Gastroesophageal sphincter (tissue), 3 donors: ENCODE results near the gene RTN4RL1.

Source experiments
- EP300 ChIP-seq: sonication (generic); formaldehyde crosslinking; IDR thresholded peaks from one replicate; pipeline ENCODE4 v1.6.1; 2017; ENCODE audit warnings: antibody characterized with exemption, mild to moderate bottlenecking
- POLR2A ChIP-seq, 2 donors: fragments of 450-650 bp; IDR thresholded peaks; one replicate each; pipeline ENCODE4 v1.6.1; 2017; ENCODE audit warnings: antibody characterized with exemption in 2 of 2, mild to moderate bottlenecking in 2 of 2, moderate library complexity in 1 of 2
- POLR2AphosphoS5 ChIP-seq: sonication (generic); formaldehyde crosslinking; IDR thresholded peaks from one replicate; pipeline ENCODE4 v1.6.1; 2017; ENCODE audit warnings: antibody characterized with exemption
- TF ChIP-seq, protein P1 (sequence below), 4 experiments: fragments of 200-600 bp in 2 of 4; fragments of 450-650 bp in 2 of 4; sonication (generic) in 1 of 4; IDR thresholded peaks; one replicate each; pipeline ENCODE4 v1.5.1; 2017 to 2019; ENCODE audit warnings: antibody characterized with exemption in 4 of 4, mild to moderate bottlenecking in 2 of 4, moderate library complexity in 2 of 4

DNA sequence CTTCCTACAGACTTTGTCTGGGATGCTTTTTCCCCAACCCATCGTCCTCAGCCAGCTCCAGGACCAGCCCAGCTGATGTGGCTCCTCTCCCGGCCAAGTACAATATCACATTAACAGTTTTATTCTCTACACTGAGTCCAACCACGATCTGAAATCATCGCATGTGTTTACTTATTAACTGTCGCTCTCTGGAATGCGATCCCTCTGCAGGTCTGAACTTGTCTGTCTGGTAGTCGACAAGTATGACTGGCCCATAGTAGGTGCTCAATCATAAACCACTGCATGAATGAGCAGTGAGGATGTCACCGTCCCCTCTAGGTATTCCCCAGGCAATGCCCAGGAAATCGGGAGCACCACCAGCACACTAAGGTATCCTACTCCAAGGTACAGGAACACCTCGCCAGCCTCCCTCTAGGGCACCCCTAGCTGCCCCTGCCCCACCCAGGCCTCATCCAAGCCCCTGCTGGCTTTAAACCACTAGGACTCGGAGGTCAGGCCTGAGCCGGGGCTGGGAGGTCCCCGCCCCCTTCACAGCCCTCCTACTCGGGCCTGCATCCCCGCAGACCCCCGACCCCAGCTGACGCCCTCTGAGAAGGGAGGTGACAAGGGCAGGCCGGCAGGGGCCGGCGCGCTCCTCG is 27.7 kb downstream of the RTN4RL1 start:
- no peak for TF ChIP-seq POLR2AphosphoS5
- no peak for TF ChIP-seq POLR2A (IDR thresholded peaks at IDR 0.05)
- TF ChIP-seq, protein P1, sequence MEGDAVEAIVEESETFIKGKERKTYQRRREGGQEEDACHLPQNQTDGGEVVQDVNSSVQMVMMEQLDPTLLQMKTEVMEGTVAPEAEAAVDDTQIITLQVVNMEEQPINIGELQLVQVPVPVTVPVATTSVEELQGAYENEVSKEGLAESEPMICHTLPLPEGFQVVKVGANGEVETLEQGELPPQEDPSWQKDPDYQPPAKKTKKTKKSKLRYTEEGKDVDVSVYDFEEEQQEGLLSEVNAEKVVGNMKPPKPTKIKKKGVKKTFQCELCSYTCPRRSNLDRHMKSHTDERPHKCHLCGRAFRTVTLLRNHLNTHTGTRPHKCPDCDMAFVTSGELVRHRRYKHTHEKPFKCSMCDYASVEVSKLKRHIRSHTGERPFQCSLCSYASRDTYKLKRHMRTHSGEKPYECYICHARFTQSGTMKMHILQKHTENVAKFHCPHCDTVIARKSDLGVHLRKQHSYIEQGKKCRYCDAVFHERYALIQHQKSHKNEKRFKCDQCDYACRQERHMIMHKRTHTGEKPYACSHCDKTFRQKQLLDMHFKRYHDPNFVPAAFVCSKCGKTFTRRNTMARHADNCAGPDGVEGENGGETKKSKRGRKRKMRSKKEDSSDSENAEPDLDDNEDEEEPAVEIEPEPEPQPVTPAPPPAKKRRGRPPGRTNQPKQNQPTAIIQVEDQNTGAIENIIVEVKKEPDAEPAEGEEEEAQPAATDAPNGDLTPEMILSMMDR (IDR thresholded peaks at IDR 0.05) = no peak
- TF ChIP-seq EP300 = no peak
